Loucy (cell line): ENCODE data around the gene SPAST.

Experiments
- H2AFZ ChIP-seq: fragments of 200-600 bp; sonication (generic); 2 replicates; pipeline ENCODE4 v1.6.0; 2016; ENCODE audit warnings: antibody characterized with exemption, mild to moderate bottlenecking, low read length, moderate library complexity
- H3F3A ChIP-seq: fragments of 200-600 bp; 2 replicates; pipeline ENCODE4 v1.6.0; 2016; ENCODE audit warnings: antibody characterized with exemption, low read depth, mild to moderate bottlenecking
- H3K27me3 ChIP-seq: fragments of 200-600 bp; sonication (generic); 2 replicates; pipeline ENCODE4 v1.6.1; 2014; ENCODE audit warnings: low read length, mild to moderate bottlenecking; ENCODE audit not compliant: insufficient read depth, poor library complexity, severe bottlenecking
- H3K36me3 ChIP-seq: fragments of 200-600 bp; sonication (generic); 2 replicates; pipeline ENCODE4 v1.6.1; 2016; ENCODE audit warnings: low read length; ENCODE audit not compliant: insufficient read depth
- H3K4me1 ChIP-seq: fragments of 200-600 bp; sonication (generic); 2 replicates; pipeline ENCODE4 v1.5.1; 2014; ENCODE audit warnings: low read length, mild to moderate bottlenecking; ENCODE audit not compliant: insufficient read depth, poor library complexity, severe bottlenecking
- H3K4me2 ChIP-seq: fragments of 200-600 bp; sonication (generic); 2 replicates; pipeline ENCODE4 v1.6.0; 2014; ENCODE audit warnings: antibody characterized with exemption, low read length, low read depth, mild to moderate bottlenecking; ENCODE audit not compliant: poor library complexity, severe bottlenecking
- H3K4me3 ChIP-seq: fragments of 200-600 bp; sonication (generic); 2 replicates; pipeline ENCODE4 v1.5.1; 2014; ENCODE audit warnings: low read length, mild to moderate bottlenecking, mixed read lengths; ENCODE audit not compliant: poor library complexity, severe bottlenecking
- H3K79me2 ChIP-seq: fragments of 200-600 bp; sonication (generic); 2 replicates; pipeline ENCODE4 v1.6.1; 2014; ENCODE audit warnings: low read length; ENCODE audit not compliant: insufficient read depth
- H3K9ac ChIP-seq: fragments of 200-600 bp; sonication (generic); 2 replicates; pipeline ENCODE4 v1.6.0; 2014; ENCODE audit warnings: mild to moderate bottlenecking, low read depth, low read length, moderate library complexity; ENCODE audit not compliant: poor library complexity, severe bottlenecking
- H3K9me2 ChIP-seq: fragments of 200-600 bp; sonication (generic); replicated peaks from 2 replicates; pipeline ENCODE4 v1.6.1; 2016; ENCODE audit warnings: low read depth, low read length, mixed read lengths
- H3K9me3 ChIP-seq: fragments of 200-600 bp; sonication (generic); 2 replicates; pipeline ENCODE4 v1.6.1; 2014; ENCODE audit warnings: mild to moderate bottlenecking, antibody characterized with exemption, low read length, low read depth; ENCODE audit not compliant: insufficient read depth
- H4K20me1 ChIP-seq: fragments of 200-600 bp; sonication (generic); 2 replicates; pipeline ENCODE4 v1.6.0; 2014; ENCODE audit warnings: antibody characterized with exemption, low read length, mild to moderate bottlenecking; ENCODE audit not compliant: insufficient read depth, poor library complexity, severe bottlenecking
- CTCF ChIP-seq: fragments of 200-600 bp; sonication (generic); conservative IDR thresholded peaks from 2 replicates; pipeline ENCODE4 v1.5.1; 2014; ENCODE audit warnings: mild to moderate bottlenecking, antibody characterized with exemption, low read length
- EZH2phosphoT487 ChIP-seq: fragments of 200-600 bp; IDR thresholded peaks from 2 replicates; pipeline ENCODE4 v1.6.1; 2018; ENCODE audit warnings: antibody characterized with exemption, mild to moderate bottlenecking, moderate library complexity, borderline replicate concordance

SPAST gene

DNA sequence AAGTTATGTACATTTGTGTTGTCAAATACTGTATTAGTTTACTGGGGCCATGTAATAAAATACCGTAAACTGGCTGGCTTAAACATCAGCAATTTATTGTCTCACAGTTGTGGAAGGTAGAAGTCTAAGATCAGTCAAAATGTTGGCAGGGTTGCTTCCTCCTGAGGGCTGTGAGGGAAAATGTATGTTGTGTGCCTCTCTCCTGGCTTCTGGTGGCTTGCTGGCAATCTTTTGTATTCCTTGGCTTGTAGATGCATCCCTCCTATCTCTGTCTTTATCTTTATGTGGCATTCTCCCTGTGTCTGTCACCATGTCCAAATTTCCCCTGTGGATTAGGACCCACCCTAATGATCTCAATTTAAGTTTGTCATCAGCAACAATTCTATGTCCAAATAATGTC, 65.3 kb downstream of the SPAST start:
- TF ChIP-seq EZH2phosphoT487: no peak
- no peak for TF ChIP-seq CTCF
- no peak overlapping the region for H2AFZ ChIP-seq
- no peaks in the 10 kb centered on the region for H4K20me1 ChIP-seq
- H3K9me3 ChIP-seq: no peaks in the 10 kb centered on the region
- no peaks in the 10 kb centered on the region for H3F3A ChIP-seq
- H3K9me2 ChIP-seq: no peaks in the 10 kb centered on the region
- H3K79me2 ChIP-seq: no peaks in the 10 kb centered on the region
- no peak overlapping the region for H3K4me2 ChIP-seq
- H3K9ac ChIP-seq: no peak overlapping the region
- H3K4me3 ChIP-seq: no peak overlapping the region
- no peaks in the 10 kb centered on the region for H3K27me3 ChIP-seq
- H3K4me1 ChIP-seq: no peaks in the 10 kb centered on the region
- peaks cover 58% of the 10 kb centered on the region; the same call in 1 of the 2 replicates for H3K36me3 ChIP-seq

- Histone ChIP-seq H3K4me2 (no peak overlapping the region), H2AFZ (no peak overlapping the region), H3K4me3 (no peak overlapping the region), H3K9me2 (no peaks in the 10 kb centered on the region), H3K36me3 (peaks cover 54% of the 10 kb centered on the region; the same call in 1 of the 2 replicates), H3K4me1 (no peaks in the 10 kb centered on the region), H3K27me3 (no peaks in the 10 kb centered on the region), H3K9ac (no peak overlapping the region), H3F3A (no peaks in the 10 kb centered on the region), H3K9me3 (no peaks in the 10 kb centered on the region), H4K20me1 (no peaks in the 10 kb centered on the region), H3K79me2 (no peaks in the 10 kb centered on the region)
- TF ChIP-seq EZH2phosphoT487 (no peak), CTCF (no peak)
Observed at GRCh38 chr2:32129086-32129485, 65.7 kb downstream of the SPAST start.

DNA sequence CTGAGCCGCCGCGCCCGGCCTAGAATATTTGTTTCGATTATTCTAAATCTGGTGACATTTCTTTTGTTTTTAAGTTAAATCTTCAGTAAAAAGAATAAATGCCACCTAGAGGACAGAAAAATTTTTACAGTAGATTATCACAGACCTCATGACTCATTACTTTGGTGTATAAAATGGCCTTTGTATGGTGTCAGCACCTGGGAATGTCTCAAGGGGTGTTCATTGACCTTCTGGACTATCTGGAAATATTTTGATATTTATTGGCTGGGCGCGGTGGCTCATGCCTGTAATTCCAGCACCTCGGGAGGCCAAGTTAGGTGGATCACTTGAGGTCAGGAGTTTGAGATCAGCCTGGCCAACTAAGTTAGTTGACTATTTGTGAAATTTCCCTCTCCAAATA, 72.1 kb downstream of the SPAST start:
- Histone ChIP-seq H3K9me2 (no peaks in the 10 kb centered on the region), H3K4me3 (no peak overlapping the region), H3K9me3 (no peaks in the 10 kb centered on the region), H3K79me2 (no peaks in the 10 kb centered on the region), H2AFZ (no peak overlapping the region), H3K9ac (no peak overlapping the region), H3F3A (no peaks in the 10 kb centered on the region), H3K4me2 (no peak overlapping the region), H3K36me3 (peaks cover 56% of the 10 kb centered on the region; the same call in 1 of the 2 replicates), H3K27me3 (no peaks in the 10 kb centered on the region), H4K20me1 (no peaks in the 10 kb centered on the region), H3K4me1 (no peaks in the 10 kb centered on the region)
- TF ChIP-seq CTCF (peak; percentile 48), EZH2phosphoT487 (no peak)
